ENCODE data around the gene TMEM132D.

The TMEM132D gene

DNA sequence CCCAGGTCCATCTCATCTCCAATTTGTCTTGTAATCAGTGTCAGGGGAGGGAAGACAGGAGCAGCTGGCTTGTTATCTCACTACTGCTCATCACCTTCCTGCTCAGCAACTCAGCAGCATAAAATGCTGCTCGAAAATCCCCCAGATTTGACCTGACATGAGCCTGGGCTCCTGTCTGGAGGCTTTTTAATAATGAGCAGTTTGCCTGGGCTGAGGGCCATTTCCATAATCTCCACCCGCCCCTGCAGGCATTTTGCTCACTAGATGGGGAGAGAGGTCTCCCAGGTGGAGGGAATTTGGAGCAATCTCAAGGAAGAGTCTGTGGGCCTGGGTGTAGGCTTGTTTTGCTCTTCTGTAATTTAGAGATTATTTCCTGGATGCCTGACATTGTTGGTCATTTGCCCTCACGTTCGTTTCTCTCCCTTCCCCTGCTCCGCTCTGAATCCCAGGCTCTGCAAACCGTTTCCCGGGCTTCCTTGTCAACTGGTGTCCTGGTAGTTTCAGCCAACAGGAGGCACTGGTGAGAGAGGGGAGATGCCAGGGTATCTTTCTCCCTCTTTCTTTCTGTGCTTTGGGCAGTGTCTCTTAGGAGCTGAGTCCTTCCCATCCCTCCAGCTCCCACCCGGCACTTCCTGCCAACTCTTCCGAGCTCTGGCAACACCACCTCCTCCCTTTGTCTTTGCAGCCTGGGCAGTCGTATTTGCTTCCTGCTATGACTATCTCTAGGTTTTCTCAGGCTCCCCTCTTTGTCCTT lies 751.3 kb downstream of the TMEM132D start:
- no peak for DNase-seq

DNA sequence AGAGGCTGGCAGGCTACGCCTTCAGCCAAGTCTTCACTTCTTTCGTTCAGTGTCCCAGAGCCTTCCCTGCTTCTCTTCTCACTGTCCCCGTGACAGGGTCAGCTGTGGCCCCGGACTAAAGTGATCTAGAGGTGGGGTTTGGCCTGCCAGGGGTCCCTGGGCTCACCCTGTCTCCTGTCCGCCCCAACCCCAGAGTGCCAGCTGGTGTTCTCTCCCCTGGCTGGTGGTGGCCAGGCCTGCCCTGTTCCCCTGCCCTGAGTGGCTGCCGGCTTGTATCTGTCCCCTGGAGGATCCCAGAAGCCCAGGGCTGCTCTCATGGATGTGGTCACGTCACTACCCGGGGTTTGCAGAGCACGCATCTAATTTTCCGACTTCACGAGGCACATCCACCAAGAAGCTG lies 753.1 kb downstream of the TMEM132D start:
- no peak for DNase-seq

DNA sequence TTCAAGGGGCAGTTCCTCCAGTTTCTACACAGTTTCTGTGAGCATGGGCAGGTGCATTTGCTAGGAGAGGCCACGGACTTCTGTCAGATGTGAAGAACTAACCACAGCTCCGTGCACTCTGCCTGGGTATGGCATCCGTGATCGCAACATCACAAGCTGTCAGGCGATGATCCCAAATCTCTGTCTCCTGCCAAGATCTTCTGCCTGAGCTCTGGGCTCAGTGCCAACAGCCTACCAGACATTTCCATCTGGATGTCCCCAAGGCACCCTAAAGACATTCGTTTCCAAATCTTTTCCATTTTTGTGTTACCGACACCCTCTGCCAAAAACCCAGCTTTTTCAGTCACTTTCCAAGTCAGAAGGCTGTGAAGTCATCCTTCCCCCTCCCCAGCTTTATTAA lies 758.4 kb downstream of the TMEM132D start:
- no peak for DNase-seq

DNA sequence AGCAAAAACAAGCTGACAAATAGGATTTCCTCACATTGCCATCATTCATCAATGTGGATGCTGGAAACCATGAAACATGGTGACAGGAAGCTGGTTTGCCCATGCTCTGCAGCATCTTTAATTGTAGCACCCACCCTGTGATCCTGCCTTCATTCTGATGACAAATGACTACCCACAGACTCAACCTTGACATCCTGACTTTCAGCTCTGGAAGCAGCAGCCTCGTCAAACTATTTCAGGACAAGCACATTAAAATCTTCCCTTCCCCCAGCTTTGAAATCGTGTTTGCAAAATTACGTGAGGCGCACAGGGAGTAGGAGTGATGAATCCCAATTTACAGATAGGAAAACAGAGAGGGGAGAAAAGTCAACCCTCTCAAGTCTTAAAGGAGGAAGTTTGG lies 765.0 kb downstream of the TMEM132D start:
- DNase-seq, result no peak

DNA sequence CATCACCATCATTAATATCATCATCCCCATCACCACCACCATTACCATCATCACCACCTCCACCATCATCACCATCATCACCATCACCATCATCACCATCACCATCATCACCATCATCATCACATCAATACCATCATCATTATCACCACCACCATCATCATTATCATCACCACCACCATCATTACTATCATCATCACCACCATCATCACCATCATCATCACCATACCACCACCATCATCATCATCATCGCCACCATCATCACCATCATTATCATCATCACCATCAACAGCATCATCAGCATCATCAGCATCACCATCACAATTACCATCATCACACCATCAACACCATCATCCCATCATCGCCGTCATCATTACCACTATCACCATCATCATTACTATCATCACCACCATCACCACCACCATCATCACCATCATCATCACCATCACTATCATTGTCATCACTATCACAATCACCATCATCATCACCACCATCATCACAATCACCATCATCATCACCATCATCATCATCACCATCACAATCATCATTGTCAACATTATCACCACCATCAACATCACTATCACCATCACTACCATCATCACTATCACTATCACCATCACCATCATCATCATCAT lies 767.0 kb downstream of the TMEM132D start:
- DNase-seq, result no peak

DNA sequence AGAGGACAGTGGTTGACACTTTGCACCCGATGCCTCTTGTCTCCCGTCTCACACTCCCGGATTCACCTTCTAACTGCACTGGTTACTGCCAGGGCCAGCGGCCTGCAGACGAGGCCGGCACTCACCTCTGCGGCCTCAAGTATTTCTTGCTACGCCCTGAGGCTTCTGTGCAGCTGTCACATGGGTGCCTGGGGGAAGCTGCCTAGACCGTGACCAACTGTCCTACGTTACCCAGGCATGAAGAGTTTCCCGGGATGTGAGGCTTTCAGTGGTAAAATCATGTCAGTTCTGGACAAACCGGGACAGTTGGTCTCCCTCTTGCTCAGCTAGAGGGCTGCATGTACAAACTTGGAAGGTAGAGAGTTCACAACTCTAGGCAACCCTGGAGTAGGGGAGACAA lies 776.1 kb downstream of the TMEM132D start:
- DNase-seq, result no peak

DNA sequence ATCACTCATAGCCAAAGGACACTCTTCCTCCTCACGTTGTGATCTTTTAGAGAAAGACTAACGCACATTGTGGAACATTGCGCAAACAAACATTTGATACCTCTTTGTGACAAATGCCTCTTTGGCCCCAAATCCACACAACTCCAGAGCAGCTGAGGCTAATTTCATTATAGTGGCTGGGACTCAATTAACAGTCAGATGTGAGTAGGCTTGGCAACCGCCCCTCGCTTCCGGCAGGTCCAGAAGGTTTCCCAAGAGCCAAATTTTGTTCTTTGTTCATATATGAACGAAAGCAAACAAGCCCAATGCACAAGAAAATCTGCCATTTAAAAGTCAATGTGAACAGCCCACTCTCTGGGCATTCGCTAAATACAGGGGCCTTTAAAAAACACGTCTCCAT lies 776.6 kb downstream of the TMEM132D start:
- DNase-seq, result no peak

DNA sequence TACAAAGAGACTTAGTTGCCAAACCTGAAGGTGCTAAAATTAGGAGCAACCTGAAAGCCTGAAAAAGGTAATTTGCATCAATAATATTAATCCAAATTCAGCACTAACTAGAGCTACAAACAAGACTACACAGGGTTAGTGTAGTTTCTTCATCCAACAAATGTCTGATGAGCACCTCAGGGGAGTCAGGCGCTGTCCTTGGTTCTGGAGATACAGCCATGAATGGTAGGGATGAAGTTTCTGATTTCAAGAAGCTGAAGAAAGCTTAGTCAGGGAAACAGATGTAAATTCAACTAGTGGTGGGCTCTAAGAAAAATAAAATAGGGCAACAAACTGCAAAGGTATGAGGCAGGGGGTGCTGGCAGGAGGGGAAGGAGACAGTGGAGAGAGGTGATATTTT lies 784.3 kb downstream of the TMEM132D start:
- no peak for DNase-seq

DNA sequence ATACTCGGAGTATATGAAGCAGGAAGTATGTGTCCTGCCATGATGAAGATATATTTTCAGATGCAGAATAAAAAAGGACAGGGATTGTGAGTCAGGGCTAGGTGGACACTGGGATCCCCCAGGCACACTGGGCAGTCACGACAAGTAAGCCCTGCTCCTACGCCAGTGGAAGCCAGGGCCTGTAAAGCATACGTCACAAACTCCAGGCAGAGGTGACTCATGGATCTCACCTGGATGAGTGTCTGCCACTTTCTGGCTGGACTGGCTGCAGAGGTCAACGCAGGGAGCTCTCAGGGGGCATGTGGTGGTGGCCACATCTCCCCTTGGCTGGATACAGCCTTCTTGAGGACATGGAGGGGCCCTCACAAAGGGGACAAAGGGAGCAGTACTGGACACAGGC lies 788.3 kb downstream of the TMEM132D start:
- no peak for DNase-seq

DNA sequence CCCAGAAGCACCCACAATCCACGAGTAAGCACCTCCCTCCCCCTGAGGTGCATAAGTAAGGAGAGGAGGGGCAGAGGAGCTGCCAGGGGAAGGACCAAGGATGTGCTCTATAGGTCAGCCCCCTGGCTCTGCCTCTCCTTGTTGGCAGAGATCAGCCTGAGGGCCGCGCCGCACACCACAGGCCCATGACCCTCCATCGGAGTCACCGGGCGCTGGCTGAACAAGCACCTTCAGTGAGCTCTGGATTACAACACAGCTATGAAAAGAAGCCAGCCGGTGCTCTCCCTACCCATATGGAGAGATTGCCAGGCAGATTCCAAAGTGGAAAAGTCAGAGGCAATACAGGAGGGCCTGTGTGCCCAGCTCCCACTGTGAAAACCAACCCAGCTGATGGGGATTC lies 793.2 kb downstream of the TMEM132D start:
- DNase-seq, result no peak

DNA sequence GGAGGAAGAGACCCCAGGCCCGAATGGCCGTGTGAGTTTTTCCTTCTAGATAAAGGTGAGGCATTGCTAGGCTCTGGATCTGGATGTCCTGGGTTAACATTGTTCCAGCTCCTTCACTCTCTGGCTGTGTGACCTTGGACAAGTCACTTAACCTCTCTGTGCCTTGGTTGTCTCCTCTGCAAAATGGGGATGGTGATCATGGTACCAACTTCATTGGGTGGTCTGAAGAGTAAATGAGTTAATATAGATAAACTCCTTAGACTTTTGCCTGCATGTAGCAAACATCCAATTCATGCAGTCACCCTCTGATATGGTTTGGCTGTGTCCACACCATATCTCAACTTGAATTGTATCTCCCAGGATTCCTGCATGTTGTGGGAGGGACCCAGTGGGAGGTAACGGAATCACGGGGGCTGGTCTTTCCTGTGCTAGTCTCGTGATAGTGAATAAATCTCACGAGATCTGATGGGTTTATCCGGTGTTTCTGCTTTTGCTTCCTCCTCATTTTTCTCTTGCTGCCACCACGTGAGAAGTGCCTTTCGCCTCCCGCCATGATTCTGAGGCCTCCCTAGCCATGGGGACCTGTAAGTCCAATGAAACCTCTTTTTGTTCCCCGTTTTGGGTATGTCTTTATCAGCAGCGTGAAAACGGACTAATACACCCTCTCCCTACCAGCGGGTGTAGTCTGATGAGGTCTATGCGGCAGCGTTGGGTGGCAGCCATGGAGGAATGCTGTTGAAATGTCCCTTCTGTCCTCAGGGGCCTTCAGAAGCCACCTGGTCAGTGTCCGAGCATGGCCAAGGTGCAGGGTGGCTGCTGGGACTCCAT lies 794.4 kb downstream of the TMEM132D start:
- no peak for DNase-seq

DNA sequence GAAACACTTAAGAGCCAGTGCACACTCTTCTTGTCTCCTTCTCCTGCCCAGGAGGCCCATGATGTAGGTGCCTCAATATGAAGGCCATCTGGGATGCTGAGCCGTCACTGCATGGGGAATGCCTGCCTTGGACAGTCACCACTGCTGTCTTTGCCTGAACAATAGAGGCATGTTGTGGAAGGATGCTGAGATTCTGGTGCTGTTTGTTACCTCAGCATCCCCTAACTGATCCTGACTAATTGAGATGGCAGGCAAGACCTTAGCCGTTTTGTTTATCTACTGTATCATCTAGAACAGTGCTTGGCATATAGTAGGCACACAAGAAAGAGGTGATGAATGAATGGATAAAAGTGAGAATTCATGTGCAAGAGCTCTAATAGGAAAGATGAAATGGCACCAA lies 797.1 kb downstream of the TMEM132D start:
- DNase-seq, result no peak

DNA sequence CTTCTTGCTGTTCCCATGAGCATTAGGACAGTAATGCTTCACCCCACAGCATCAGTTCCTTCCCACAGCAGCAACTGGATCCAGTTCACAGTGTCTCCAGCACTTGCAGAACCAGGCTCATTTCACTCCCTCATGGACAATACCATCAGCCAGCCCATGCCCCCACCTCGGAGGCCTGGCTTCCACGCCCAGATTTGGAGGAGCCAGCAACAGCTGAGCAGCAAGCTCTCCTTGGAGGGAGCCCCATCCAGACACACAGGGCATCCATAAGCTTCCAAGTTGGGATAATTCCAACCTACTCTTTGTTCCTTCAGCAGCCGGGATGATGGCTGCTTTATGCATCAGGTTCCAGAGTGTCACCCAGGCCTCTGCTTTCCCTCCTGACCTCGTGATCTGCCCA lies 800.6 kb downstream of the TMEM132D start:
- DNase-seq, result no peak

DNA sequence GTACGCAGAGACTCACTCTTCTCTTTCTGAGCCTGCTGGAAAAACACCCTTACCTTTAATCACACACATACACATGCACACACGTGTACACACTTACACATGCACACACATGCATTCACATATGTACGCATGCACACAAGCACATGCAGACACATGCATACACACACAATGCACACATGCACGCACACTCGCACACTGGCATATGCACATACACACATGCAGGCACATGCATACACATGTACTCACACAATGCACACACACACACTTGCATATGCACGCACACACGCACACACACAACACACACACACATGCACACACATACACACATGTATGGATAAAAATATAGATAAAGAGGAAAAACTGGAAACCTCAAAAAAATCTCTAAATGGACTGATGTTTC lies 801.6 kb downstream of the TMEM132D start:
- DNase-seq, result no peak

DNA sequence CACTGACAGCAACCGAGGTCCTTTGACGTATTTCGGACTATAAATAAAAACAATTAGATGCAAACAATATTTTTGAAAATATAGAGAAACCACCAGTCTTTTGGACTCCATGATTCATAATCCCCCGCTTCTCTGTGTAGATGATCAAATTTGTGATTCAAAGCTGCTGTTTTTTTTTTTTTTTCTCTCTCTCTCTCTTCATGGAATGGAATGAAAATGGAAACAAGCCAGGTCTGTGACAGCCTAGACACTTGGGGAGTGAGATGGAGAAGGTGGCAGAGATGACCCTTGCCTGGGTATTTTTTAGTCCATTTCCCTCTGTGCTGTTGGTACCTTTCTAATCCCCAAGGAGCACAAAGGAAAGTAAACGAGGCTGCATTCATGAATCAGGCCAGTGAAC lies 802.0 kb downstream of the TMEM132D start:
- DNase-seq, result no peak

DNA sequence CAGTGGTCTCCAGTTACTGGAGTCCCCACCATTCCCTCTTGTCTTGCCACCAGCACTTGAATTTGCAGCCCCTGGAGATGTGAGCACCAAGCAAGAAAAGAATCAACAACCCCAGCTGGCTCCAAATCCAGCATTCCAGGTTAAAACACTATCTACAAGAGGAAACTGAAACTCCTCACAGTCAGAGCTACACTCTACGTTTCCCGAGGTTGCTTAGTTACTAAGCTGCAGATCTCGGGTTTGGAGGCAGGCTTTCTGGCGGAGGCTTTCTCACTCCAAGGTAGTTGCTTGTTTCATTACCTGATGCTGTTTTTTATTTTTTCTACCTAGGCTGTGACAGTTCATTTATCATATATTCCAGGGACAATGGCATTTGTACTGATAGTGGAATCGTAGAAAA lies 802.4 kb downstream of the TMEM132D start:
- no peak for DNase-seq

DNA sequence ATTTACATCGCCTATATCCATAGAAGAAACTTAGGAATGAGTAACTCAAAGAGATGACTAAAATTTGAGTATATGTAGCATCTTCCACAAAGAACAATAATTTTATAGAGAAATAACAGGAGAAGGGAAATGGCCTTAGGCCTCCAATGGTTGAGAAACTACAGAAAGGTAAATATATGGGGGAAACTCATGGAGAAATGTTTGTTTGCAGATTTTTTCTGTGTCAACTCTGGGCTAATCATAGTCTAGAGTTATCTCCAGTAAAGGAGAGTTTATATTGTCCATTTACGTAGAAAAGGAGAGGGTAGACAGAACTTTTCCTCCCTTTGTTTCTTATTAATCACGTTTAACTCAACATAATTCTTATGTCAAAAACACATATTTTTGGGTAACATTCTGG lies 806.4 kb downstream of the TMEM132D start:
- DNase-seq, result no peak

DNA sequence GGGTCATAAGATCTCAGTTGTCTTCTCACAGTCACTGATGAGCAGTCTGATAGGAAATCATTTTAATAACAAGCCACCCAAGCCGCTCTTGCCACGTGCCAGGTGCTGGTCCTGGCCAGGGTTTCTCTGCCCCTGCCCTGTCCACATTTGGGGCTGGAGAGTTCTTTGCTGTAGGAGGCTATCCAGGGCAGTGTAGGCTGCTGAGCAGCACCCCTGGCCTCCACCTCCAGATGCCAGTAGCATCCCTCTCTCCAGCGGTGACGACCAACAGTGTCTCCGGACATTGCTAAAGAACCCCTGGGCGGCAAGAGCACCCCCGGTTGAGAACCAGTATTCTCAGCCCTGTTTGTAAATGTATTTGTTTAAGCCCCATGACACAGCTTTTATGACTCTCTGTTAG lies 806.9 kb downstream of the TMEM132D start:
- no peak for DNase-seq

DNA sequence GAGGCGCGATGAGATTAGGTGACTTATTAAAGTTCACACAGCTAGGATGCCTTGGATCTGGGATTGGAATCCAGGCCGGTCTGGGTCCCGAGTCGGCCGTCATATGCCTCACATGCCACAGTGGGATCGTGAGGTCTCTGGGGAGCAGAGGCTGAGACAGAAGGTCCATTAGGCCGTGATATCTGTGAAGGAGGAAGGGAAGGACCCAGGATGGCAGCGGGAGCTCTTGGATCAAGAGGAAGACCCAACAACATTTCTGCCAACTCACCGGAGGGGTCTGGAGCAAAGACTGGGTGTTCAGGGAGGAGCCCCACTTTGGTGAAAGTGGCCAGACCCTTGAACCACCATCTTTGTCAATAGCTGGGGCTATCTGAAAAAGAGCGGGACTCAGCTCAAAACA lies 807.6 kb downstream of the TMEM132D start:
- DNase-seq, result no peak

DNA sequence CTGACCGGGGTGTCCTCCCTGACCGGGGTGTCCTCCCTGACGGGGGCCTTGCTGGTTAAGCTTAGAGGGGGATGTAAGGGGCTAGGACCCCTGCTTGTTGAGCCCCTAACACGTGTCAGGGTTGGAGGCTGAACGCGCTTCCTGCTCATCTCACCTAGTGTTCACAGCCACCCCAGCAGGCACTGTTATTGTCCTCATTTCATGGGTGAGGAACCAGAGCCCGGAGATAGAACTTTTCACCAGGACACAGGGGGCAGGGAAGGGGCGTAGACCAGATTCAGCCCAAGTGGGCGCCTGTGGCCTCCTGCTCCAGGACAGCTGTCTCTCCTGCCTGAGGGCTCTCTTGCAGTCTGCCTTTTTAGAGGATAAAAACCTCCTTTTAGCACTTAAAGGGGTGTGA lies 814.2 kb downstream of the TMEM132D start:
- no peak for DNase-seq

DNA sequence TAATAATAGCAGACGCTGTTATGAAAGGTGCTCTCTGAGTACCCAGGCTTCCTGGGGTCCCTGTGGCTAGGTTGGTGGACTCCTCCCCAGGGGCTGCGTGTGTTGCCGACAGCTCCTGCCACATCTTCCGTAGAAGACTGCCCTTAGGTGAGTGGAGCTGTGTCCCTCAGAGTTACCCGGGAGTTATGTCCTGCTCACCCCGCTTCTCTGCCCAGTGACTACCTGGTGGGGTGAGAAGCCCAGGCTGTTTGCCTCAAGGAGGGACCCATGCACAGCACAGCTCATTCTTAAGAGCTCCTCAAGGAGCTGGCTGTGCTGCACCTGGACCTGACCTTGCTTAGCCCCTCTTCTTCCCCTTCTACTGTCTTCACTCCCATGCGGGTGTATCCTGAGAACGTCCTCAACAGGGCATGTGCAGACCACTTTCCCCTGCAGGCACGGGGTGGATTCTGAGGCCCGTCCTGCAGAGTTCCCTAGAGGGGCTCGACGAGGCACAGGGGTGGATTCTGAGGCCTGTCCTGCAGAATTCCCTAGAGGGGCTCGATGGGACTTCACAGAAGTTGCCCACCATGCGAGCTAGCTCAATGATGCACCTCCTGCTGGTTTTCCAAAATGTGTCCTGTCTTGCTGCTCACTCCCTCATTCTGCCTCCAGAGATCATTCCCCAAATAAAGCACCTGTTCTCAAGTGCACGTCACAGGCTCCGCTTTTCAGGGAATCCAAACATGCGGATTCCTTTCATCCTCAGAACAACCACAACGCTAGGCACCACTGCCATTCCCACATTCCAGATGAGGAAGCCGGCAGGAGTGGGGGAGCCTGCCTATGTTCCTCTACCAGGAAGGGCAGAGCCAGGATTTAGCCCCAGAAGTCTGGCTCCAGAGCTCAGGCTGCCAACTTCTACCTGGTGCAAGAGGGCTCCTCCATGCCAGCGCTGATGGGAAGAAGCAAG lies 818.7 kb downstream of the TMEM132D start:
- DNase-seq, result no peak

DNA sequence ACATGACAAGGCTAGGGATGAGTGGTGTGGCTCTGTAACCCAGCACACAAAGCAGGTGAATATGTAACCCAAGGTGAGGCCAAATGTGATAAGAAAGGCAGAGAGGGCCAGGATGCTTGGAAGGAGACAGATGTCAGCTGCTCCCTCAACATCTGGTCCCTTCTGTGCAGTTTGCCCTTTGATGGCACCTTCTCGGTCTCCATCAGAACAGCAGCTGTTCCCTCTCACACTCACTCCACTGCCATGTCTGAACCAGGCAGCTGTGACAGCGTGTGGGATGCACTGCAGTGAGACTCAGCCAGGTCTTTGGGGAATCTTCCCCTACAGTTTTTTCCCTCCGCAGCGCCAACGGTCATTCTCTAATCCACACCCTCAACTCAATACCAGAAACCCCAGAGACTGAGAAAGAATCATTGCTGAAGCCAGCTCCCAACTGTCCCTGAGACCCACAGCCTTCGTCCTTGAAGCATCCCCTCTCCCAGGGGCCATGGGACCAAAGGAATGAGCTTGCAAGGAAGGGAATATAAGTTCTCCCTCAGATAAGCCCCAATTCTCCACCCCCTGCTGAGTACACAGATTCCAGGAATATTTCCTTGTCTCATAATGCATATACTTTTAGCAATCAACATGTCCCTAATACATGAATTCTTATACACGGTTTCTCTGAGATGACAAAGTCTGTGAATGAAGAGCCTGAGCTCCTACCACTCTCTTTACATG lies 820.5 kb downstream of the TMEM132D start:
- no peak for DNase-seq

Data from CD4-positive, alpha-beta T cell treated with Interleukin-17A for 1 hour (primary cell).